HG03103 (cell line): ENCODE measurements around the gene GJB5.
"Not testable (repeated sequence)": the region's sequence is repeated elsewhere in the genome, so short reads cannot be mapped to it uniquely, and the experiment has no call there.

Experiments
- ATAC-seq: cut with Tn5 transposase; IDR thresholded peaks from one replicate; pipeline ENCODE4 v1.9.1; 2021; ENCODE audit warnings: low read depth; ENCODE audit not compliant: unreplicated experiment

Gene GJB5

DNA sequence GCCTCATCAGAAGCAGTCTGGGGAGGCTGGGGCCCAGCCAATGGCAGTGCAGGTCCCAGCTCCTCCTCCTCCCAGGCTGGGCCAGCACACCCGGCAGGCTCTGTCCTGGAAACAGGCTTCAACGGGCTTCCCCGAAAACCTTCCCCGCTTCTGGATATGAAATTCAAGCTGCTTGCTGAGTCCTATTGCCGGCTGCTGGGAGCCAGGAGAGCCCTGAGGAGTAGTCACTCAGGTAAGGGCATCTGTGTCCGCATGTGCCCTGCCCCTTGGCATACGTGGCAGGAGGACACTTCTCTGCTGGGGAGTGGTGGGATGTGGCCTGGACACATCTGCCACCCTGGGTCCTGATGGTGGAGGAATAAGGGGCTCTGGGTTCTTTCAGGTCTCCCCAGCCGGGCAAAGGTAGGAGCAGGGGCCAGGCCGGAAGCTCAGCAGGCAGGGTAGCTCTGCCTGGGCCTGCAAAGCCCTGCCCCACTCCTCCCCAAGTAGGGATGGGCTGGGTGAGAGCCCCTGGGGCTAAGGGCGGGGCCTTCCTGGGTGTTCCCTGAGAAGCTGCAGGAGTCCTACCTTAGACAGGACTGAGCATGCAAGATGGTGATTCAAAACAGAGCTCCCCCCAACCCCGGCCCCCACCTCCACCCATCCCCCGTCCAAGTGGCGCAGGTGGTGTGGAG, at the start of gene GJB5:
Gene GJB5, plus strand, starts transcription at position 84 of the 674 bp plus-strand sequence. CDS start 2,284 bp downstream, outside the sequence.
- no peak for ATAC-seq

DNA sequence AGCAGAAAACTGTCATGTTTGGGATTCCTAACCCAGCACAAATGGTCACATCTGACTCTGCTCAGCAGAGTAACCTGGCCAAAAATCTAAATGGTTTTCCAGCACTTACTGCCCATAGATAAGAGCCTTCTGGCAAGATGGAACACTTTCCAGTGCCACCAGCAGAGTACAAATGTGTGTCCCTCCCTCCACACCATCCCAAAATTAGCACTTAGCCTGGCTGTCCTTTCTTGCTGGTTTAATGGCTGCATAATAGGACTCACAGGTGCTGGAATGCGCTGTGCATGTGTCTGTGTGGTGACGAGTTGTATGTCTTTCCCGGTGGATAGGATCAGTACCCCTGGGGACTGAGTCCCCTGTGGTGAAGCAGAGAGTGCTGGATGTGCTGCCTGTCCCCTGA, 49.8 kb upstream of the GJB5 start:
- ATAC-seq, result no peak

DNA sequence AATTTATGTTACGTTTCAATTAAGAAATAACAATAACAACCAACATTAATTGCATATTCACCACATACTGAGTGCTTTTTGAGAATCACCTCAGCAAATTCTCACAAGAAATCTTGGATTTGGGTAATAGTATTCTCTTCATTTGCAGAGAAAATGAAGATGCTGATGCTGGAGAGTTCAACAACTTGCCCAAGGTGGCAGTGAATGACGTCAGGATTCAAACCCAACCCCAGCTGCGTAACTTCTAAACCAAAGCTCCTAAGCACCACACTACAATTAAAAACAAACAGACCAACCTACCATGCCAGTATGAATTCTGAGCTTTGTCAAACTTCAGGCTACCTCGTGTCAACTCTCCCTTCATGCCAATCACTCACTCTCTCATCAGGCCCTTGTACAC, 46.7 kb upstream of the GJB5 start:
- no peak for ATAC-seq

- ATAC-seq, result no peak
Measured at GRCh38 chr1:34709547-34709946, 45.3 kb upstream of the GJB5 start.

GRCh38 chr1:34710812-34711211, 44.0 kb upstream of the GJB5 start:
- ATAC-seq, result no peak

DNA sequence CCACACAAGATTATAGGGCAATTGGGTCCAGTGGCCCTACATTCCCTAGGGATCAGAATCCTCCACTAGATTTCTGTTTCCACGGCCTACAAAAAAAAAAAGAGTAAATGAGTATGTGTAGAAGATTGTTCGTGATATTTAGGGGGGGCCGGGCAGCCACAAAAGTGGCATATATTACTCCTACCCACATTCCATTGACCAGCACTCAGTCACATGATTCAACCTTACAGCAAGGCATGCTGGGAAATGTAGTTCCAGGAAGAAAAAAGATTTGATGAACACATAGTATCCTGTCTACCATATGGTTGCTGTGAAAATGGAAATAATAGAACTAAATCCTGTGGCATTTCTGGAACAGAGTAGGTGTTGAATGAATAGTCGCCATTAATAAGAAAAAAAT, 43.4 kb upstream of the GJB5 start:
- no peak for ATAC-seq

DNA sequence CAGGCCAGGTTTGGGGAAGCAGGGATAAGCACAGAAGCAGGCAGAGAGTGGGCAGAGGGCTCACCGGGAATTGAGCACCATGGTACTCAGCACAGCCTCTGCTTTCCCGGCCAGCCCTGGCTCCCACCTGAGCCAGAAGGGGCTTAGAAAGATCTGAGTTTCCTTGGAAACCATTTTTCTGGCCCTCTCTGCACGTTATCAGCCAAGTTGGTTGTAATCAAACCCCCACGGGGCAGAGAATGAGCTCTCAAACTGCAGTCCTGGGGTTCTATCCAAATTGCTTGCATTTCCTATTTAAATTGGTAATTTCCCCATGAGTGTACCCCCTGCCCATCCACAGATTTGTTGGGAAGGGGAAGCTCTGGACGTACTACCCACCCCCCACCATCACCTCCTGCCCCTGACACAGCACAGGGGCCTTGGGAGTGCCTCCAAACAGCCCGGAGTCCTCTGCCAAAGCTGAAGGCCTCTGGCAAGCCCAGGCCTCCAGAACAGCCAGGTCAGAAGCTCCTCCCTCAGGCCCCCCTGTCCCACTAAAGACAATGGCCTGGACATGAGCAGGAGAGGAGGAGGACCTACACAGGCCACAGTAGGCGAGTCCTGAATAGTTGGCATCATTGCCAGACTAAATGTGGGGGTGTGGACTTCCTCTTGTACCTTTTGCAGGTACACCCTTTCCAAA, 42.7 kb upstream of the GJB5 start:
- ATAC-seq, result no peak

GRCh38 chr1:34713443-34713842, 41.4 kb upstream of the GJB5 start:
- ATAC-seq, result no peak

GRCh38 chr1:34714386-34714785, 40.5 kb upstream of the GJB5 start:
- no peak for ATAC-seq

GRCh38 chr1:34715139-34715538, 39.7 kb upstream of the GJB5 start:
- ATAC-seq, result no peak

- ATAC-seq, result no peak
Measured at GRCh38 chr1:34721241-34721640, 33.6 kb upstream of the GJB5 start.

GRCh38 chr1:34721646-34722355, 33.0 kb upstream of the GJB5 start:
- no peak for ATAC-seq

DNA sequence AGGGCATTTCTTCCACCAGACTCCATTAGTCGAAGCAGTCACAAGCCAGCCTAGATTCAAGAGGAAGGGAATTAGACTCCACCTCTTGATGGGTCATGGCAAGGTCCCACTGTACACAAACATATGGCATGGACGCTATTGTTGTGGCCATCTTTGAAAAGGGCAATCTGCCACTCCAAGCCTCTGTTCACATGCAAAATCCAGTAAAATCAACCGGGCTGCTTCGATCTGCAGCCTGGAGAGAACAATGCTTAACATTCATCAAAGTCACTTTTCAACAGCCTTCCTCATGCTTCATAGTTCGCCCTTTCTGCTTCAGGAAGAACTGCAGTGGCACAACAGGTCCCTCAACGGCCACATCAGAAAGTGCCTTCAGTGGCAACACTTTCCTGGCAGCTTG, 28.0 kb upstream of the GJB5 start:
- no peak for ATAC-seq

DNA sequence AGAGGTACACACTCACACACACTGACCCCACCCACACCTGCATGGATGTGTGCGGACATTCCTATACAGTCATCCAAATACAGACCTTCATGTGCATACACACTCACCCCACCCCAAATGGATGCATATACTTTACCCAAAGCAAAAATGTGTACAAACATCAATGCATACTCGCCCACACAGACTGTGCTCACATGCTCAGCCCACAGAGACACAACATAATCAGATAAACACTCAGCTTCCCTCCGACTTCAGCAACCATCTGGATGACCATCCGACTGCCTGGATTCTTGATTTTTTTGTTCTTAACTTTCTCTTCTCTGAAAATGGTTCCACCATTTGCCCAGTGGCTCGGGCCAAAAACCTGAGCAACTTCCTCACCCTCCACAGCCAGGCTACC, 24.4 kb upstream of the GJB5 start:
- no peak for ATAC-seq

- not testable (repeated sequence) for ATAC-seq
Measured at GRCh38 chr1:34732831-34733230, 22.0 kb upstream of the GJB5 start.

DNA sequence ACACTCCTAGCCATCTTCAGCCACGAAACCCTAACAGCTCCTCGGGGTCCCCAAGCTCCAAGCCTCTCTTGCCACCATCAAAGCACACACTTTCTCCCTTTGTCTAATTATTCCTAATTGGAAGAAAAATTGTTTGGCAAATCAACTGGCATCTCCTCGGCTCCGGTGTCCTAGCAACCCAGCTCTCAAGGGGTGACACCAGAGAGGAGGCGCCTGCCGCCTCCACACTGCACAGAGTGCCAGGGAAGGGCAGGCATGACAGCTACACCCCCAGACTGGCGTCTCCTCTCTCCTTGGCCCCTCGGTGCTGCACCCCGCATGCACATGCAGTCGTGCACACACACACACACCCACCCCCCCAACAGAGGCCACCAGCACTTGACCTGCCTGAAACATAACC, 18.2 kb upstream of the GJB5 start:
- no peak for ATAC-seq

GRCh38 chr1:34737236-34737635, 17.6 kb upstream of the GJB5 start:
- not testable (repeated sequence) for ATAC-seq

- no peak for ATAC-seq
Measured at GRCh38 chr1:34739613-34740012, 15.2 kb upstream of the GJB5 start.

- no peak for ATAC-seq
Measured at GRCh38 chr1:34740161-34740868, 14.5 kb upstream of the GJB5 start.

DNA sequence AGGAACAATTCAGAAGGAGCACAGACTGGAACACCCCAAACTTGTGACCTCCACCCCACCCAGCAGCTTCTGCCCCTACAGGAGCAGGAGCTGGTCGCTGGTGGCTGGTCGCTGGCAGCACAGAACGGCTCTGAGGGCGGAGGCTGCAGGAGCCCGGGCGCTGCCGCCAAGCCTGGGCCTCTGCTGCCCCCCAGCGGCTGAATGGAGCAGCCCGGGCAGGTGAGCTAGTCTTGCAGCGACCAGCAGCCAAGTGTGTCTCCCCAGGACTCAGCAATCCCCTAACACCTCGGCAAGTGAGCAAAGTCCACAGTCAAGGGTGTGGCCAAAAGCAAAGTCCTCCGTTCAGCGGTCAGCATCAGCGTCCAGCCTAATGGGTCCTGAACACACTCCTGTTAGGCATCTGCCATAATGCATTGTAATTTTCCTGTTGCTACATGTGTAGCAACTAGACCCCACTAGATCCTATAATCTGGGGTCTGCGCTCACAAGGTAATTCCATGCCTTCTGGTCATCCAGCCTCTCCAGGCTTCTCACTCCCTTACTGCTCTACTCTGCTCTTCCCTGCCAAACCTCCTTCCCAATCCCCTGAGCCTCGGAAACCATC, 12.1 kb upstream of the GJB5 start:
- ATAC-seq, result peak; percentile 74

DNA sequence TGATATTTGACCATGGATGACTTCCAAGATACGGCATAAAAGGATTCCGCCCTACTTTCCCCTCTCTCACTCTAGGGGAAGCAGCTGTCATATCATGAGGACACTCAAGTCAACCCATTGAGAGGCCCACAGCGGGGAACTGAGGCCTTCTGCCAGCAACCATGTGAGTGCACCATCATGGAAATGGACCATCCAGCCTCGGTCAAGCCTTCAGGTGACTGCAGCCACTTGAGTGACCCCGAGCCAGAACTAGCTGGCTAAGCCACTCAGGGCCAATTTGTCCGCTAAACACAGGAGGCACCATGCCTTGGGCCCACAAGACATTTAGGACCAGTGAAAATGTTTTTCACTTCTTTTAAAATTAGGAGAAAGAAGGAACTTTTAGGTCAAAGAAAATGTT, 11.1 kb upstream of the GJB5 start:
- no peak for ATAC-seq
